Panc1 (cell line): Measurements from ENCODE around the gene BIRC6. TPM values are rescaled to one million over a fixed set of nuclear protein-coding genes. Genes with fewer than 3 reads are reported as not detected.

Experiments used
- ATAC-seq: fragments of 200-7000 bp; cut with Tn5 transposase; 2 replicates; pipeline ENCODE4 v1.9.1; 2020; ENCODE audit warnings: mild to moderate bottlenecking, moderate library complexity
- BruUV-seq: library from RNA; stranded (reverse); fragments of 400-500 nt; replicated peaks from 2 replicates; lab custom pipeline; 2021; lab: Mats Ljungman, UMichigan
- CTCF ChIA-PET: fragments of 300-600 bp; sonication (Branson Sonifier 250); formaldehyde crosslinking; loops from one replicate; lab custom pipeline; 2022; ENCODE audit warnings: antibody characterized with exemption; lab: Charles Lee
- POLR2A ChIA-PET: fragments of 300-600 bp; sonication (Branson Sonifier 250); formaldehyde crosslinking; loops from one replicate; lab custom pipeline; 2022; ENCODE audit warnings: antibody characterized with exemption; lab: Charles Lee
- DNase-seq: peaks from one replicate; pipeline ENCODE4 v3.0.0-alpha.2; 2010; ENCODE audit warnings: low read depth, low spot score
- H3K27ac ChIP-seq: 2 replicates; pipeline ENCODE4 v1.5.1; 2011; ENCODE audit warnings: mild to moderate bottlenecking, low read length, inconsistent platforms
- H3K27me3 ChIP-seq: fragments of 200-500 bp; sonication (Bioruptor generic); 2 replicates; pipeline ENCODE4 v1.6.0; 2014; ENCODE audit warnings: low read length, inconsistent platforms; ENCODE audit not compliant: control insufficient read depth, insufficient read depth
- H3K36me3 ChIP-seq: fragments of 200-500 bp; sonication (Bioruptor generic); 2 replicates; pipeline ENCODE4 v1.5.1; 2014; ENCODE audit warnings: inconsistent platforms, mild to moderate bottlenecking, low read length, moderate library complexity; ENCODE audit not compliant: control insufficient read depth, insufficient read depth
- H3K4me1 ChIP-seq: 2 replicates; pipeline ENCODE4 v1.5.1; 2011; ENCODE audit warnings: inconsistent platforms, mild to moderate bottlenecking, low read length, moderate library complexity; ENCODE audit not compliant: control insufficient read depth, insufficient read depth
- H3K4me3 ChIP-seq, 2 experiments: 2 replicates each; pipeline ENCODE4 v1.5.1; 2011 to 2012; ENCODE audit warnings: low read depth in 2 of 2, low read length in 2 of 2, mild to moderate bottlenecking in 2 of 2, inconsistent platforms in 1 of 2, moderate library complexity in 1 of 2
- H3K9me3 ChIP-seq: fragments of 200-500 bp; sonication (Bioruptor generic); 2 replicates; pipeline ENCODE4 v1.5.1; 2014; ENCODE audit warnings: low read depth, mild to moderate bottlenecking, inconsistent platforms, low read length, moderate library complexity; ENCODE audit not compliant: control insufficient read depth, insufficient read depth
- CTCF ChIP-seq: fragments of 450-650 bp; IDR thresholded peaks from 2 replicates; pipeline ENCODE4 v1.5.1; 2017; ENCODE audit warnings: mild to moderate bottlenecking
- POLR2AphosphoS5 ChIP-seq: IDR thresholded peaks from 2 replicates; pipeline ENCODE4 v1.6.1; 2012; ENCODE audit warnings: mild to moderate bottlenecking, low read depth, low read length, moderate library complexity
- SIN3A ChIP-seq: IDR thresholded peaks from 2 replicates; pipeline ENCODE4 v1.6.1; 2012; ENCODE audit warnings: low read depth, mild to moderate bottlenecking, low read length, moderate library complexity, borderline replicate concordance; ENCODE audit not compliant: insufficient read depth
- TCF7L2 ChIP-seq: IDR thresholded peaks from 2 replicates; pipeline ENCODE4 v1.6.1; 2011; ENCODE audit warnings: mild to moderate bottlenecking, low read depth, low read length, inconsistent platforms
- in situ Hi-C: cut with HindIII; loops from 2 replicates; pipeline ENCODE4 v1.10.0; 2016; ENCODE audit warnings: low sequenced_read_pairs, low pct_unique_long_range_greater_than_20kb
- intact Hi-C: fragments of 100-400 bp; cut with micrococcal nuclease; formaldehyde crosslinking; loops from one replicate; pipeline ENCODE4 v1.10.0; 2022; ENCODE audit not compliant: unreplicated experiment
- total RNA-seq: library from RNA; stranded (reverse); gene quantifications from one replicate; pipeline ENCODE4 v1.2.1, GENCODE V29; 2021; ENCODE audit not compliant: unreplicated experiment
- TF ChIP-seq, protein P1 (sequence below), 2 experiments: IDR thresholded peaks; 2 replicates each; pipeline ENCODE4 v1.6.1; 2011 to 2012; ENCODE audit warnings: low read depth in 2 of 2, control low read depth in 1 of 2, low read length in 1 of 2, mild to moderate bottlenecking in 1 of 2, moderate library complexity in 1 of 2; ENCODE audit not compliant: insufficient read depth in 1 of 2

BIRC6 gene
- total RNA-seq, 1 experiment from 2014 or later: 73.1 TPM

DNA sequence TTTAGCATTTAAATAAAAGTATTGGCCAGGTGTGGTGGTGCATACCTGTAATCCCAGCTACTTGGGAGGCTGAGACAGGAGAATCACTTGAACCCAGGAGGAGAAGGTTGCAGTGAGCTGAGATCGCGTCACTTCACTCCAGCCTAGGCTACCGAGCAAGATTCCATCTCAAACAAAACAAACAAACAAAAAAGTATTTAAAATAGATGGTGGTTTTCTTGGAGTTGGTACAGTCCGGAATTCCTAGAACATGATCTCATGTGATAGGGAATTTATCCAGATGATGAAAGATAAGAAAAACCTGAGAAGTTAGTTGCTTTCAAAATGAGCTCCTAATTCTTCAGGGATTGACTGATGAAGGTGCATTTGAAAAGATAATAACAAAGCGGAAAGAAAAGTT lies 62.0 kb downstream of the BIRC6 start:
- no peak for TF ChIP-seq POLR2AphosphoS5
- no peak for TF ChIP-seq TCF7L2
- TF ChIP-seq, protein P1, sequence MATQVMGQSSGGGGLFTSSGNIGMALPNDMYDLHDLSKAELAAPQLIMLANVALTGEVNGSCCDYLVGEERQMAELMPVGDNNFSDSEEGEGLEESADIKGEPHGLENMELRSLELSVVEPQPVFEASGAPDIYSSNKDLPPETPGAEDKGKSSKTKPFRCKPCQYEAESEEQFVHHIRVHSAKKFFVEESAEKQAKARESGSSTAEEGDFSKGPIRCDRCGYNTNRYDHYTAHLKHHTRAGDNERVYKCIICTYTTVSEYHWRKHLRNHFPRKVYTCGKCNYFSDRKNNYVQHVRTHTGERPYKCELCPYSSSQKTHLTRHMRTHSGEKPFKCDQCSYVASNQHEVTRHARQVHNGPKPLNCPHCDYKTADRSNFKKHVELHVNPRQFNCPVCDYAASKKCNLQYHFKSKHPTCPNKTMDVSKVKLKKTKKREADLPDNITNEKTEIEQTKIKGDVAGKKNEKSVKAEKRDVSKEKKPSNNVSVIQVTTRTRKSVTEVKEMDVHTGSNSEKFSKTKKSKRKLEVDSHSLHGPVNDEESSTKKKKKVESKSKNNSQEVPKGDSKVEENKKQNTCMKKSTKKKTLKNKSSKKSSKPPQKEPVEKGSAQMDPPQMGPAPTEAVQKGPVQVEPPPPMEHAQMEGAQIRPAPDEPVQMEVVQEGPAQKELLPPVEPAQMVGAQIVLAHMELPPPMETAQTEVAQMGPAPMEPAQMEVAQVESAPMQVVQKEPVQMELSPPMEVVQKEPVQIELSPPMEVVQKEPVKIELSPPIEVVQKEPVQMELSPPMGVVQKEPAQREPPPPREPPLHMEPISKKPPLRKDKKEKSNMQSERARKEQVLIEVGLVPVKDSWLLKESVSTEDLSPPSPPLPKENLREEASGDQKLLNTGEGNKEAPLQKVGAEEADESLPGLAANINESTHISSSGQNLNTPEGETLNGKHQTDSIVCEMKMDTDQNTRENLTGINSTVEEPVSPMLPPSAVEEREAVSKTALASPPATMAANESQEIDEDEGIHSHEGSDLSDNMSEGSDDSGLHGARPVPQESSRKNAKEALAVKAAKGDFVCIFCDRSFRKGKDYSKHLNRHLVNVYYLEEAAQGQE (IDR thresholded peaks at IDR 0.05; ENCODE audit: insufficient read depth in 1 of 2, low read depth in 2 of 2, low read length in 1 of 2): no peak
- no peak for TF ChIP-seq SIN3A
- TF ChIP-seq CTCF: no peak
- Histone ChIP-seq H3K4me1 (peaks cover 10% of the 10 kb centered on the region), H3K27ac (no peak overlapping the region), H3K9me3 (no peaks in the 10 kb centered on the region), H3K4me3 (no peak overlapping the region), H3K36me3 (peaks cover 17% of the 10 kb centered on the region; the same call in 1 of the 2 replicates), H3K27me3 (no peaks in the 10 kb centered on the region)
- in situ Hi-C loops (no loop called here), intact Hi-C loops (no loop called here)
- CTCF ChIA-PET: no interaction called here
- POLR2A ChIA-PET: interaction anchor here (0.6 kb wide), 1 partner anchor 46 kb away, joined by 3 read pairs; no protein-coding TSS in a partner anchor
- ATAC-seq (peak; percentile 75), DNase-seq (no peak)
- BruUV-seq: no TSS peak

DNA sequence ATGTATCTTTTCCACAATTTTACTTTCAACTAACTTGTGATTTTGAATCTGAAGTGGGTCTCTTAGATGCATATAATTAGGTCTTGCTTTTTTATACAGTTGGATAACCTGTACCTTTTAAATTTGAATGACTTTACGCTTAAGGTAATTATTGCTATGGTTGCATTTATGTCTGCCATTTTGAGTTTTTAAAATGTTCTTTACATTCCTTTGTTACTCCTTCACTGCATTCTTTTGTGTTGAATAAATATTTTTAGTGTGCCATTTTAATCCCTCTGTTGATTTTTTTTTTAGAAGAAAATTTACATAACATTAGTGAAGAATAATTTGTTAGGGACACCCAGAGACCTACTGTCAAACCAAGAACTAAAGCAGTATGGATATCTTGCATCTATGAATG lies 65.3 kb downstream of the BIRC6 start:
- no TSS peak for BruUV-seq
- Histone ChIP-seq H3K36me3 (0 out of 2 replicates have a peak, but pooled peaks cover 2% of the 10 kb centered on the region), H3K9me3 (no peaks in the 10 kb centered on the region), H3K4me1 (peaks cover 13% of the 10 kb centered on the region), H3K27ac (no peak overlapping the region), H3K4me3 (no peak overlapping the region), H3K27me3 (no peaks in the 10 kb centered on the region)
- ATAC-seq: no peak
- in situ Hi-C loops (no loop called here), intact Hi-C loops (no loop called here)
- TF ChIP-seq POLR2AphosphoS5 (no peak), SIN3A (no peak), TCF7L2 (no peak), CTCF (no peak)
- TF ChIP-seq, protein P1 (IDR thresholded peaks at IDR 0.05; ENCODE audit: insufficient read depth in 1 of 2, low read depth in 2 of 2, low read length in 1 of 2): no peak
- POLR2A ChIA-PET: no interaction called here
- CTCF ChIA-PET: no interaction called here
- no peak for DNase-seq
